Fibroblast of lung (primary cell): Measurements from ENCODE around the gene RWDD4. TPM values are rescaled to one million over a fixed set of nuclear protein-coding genes. Genes with fewer than 3 reads are reported as not detected.

Source experiments
- DNase-seq, 2 donors: peaks; one replicate each; pipeline versions ENCODE4 v3.0.0 to v3.0.0-alpha.2; 2010; ENCODE audit warnings: low read depth in 2 of 2
- H2AFZ ChIP-seq: 2 replicates; pipeline ENCODE4 v1.5.1; 2012; ENCODE audit warnings: low read length, control low read depth, inconsistent platforms
- H3K27ac ChIP-seq: 2 replicates; pipeline ENCODE4 v1.5.1; 2011; ENCODE audit warnings: low read length, control low read depth; ENCODE audit not compliant: insufficient read depth
- H3K27me3 ChIP-seq: 2 replicates; pipeline ENCODE4 v1.5.1; 2011; ENCODE audit warnings: mild to moderate bottlenecking, low read length; ENCODE audit not compliant: control insufficient read depth, insufficient read depth
- H3K36me3 ChIP-seq: 2 replicates; pipeline ENCODE4 v1.5.1; 2011; ENCODE audit warnings: low read length; ENCODE audit not compliant: control insufficient read depth, insufficient read depth
- H3K4me1 ChIP-seq: 2 replicates; pipeline ENCODE4 v1.5.1; 2011; ENCODE audit warnings: low read length; ENCODE audit not compliant: control insufficient read depth, insufficient read depth; ENCODE audit errors: extremely low read depth
- H3K4me2 ChIP-seq: 2 replicates; pipeline ENCODE4 v1.5.1; 2011; ENCODE audit warnings: low read length, control low read depth; ENCODE audit not compliant: insufficient read depth; ENCODE audit errors: extremely low read depth
- H3K4me3 ChIP-seq, 4 experiments: fragments of 200-600 bp in 1 of 4; sonication (generic) in 1 of 4; replicated peaks in 1 of 4; 2 replicates each; pipeline ENCODE4 v1.5.1; 2011 to 2016; ENCODE audit warnings: low read length in 4 of 4, low read depth in 3 of 4, mild to moderate bottlenecking in 3 of 4, control low read depth in 2 of 4, inconsistent platforms in 1 of 4, mixed read lengths in 1 of 4; ENCODE audit not compliant: insufficient read depth in 1 of 4; ENCODE audit errors: control extremely low read depth in 1 of 4
- H3K79me2 ChIP-seq: 2 replicates; pipeline ENCODE4 v1.5.1; 2012; ENCODE audit warnings: mild to moderate bottlenecking, low read length, inconsistent platforms; ENCODE audit not compliant: control insufficient read depth, insufficient read depth
- H3K9ac ChIP-seq: 2 replicates; pipeline ENCODE4 v1.5.1; 2011; ENCODE audit warnings: mild to moderate bottlenecking, low read length, control low read depth; ENCODE audit not compliant: insufficient read depth
- H3K9me3 ChIP-seq: 2 replicates; pipeline ENCODE4 v1.5.1; 2012; ENCODE audit warnings: low read depth, low read length; ENCODE audit not compliant: control insufficient read depth, insufficient read depth
- H4K20me1 ChIP-seq: 2 replicates; pipeline ENCODE4 v1.5.1; 2011; ENCODE audit warnings: low read length; ENCODE audit not compliant: control insufficient read depth, insufficient read depth; ENCODE audit errors: extremely low read depth
- EZH2 ChIP-seq: IDR thresholded peaks from 2 replicates; pipeline ENCODE4 v1.5.1; 2012; ENCODE audit warnings: low read length, control low read depth, mild to moderate bottlenecking; ENCODE audit errors: missing control alignments
- polyA plus RNA-seq, 2 donors: library from polyadenylated mRNA; depleted of rRNA in 1 of 2; stranded (reverse) in 1 of 2; unstranded in 1 of 2; fragments of >200 nt; gene quantifications; 2 replicates each; pipeline ENCODE4 v1.2.1, GENCODE V29; 2011 to 2012; ENCODE audit warnings: missing spikeins in 1 of 2
- total RNA-seq: library from RNA; depleted of rRNA; stranded (reverse); fragments of >200 nt; gene quantifications from 2 replicates; pipeline ENCODE4 v1.2.1, GENCODE V29; 2014
- TF ChIP-seq, protein P1 (sequence below), 2 donors: IDR thresholded peaks in 1 of 2; conservative IDR thresholded peaks in 1 of 2; 1 replicate in 1 of 2; 2 replicates in 1 of 2; pipeline ENCODE4 v1.5.1; 2011 to 2012; ENCODE audit warnings: low read length in 2 of 2, control low read depth in 1 of 2, inconsistent platforms in 1 of 2, low read depth in 1 of 2, mild to moderate bottlenecking in 1 of 2

RWDD4 gene
- total and polyA plus RNA-seq, 2 donors (not counting 1 experiment from before 2014, with no cell fraction given) = 17.8 to 20.7 TPM

DNA sequence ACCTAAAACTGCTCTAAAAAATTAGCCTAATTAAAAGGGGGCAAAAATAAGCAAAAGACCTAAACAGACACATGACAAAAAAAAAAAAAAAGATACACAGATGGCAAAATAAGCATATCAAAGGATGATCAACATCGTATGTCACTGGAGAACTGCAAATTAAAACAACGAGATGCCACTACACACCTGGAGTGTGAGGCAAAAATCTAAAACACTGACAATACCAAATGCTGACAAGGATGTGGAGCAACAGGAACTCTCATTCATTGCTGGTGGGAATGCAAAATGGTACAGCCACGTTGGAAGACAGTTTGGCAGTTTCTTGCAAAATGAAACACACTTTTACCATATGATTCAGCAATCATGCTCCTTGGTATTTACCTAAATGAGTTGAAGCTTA is 64.2 kb downstream of the RWDD4 start:
- no peak overlapping the region for H3K27ac ChIP-seq
- H3K9ac ChIP-seq = no peak overlapping the region
- no peaks in the 10 kb centered on the region for H3K79me2 ChIP-seq
- H4K20me1 ChIP-seq = no peaks in the 10 kb centered on the region
- no peak for DNase-seq
- H3K4me2 ChIP-seq = no peak overlapping the region
- H2AFZ ChIP-seq = no peak overlapping the region
- TF ChIP-seq EZH2 = no peak
- TF ChIP-seq, protein P1, sequence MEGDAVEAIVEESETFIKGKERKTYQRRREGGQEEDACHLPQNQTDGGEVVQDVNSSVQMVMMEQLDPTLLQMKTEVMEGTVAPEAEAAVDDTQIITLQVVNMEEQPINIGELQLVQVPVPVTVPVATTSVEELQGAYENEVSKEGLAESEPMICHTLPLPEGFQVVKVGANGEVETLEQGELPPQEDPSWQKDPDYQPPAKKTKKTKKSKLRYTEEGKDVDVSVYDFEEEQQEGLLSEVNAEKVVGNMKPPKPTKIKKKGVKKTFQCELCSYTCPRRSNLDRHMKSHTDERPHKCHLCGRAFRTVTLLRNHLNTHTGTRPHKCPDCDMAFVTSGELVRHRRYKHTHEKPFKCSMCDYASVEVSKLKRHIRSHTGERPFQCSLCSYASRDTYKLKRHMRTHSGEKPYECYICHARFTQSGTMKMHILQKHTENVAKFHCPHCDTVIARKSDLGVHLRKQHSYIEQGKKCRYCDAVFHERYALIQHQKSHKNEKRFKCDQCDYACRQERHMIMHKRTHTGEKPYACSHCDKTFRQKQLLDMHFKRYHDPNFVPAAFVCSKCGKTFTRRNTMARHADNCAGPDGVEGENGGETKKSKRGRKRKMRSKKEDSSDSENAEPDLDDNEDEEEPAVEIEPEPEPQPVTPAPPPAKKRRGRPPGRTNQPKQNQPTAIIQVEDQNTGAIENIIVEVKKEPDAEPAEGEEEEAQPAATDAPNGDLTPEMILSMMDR (conservative IDR thresholded peaks at IDR 0.05 in 1 of 2, IDR thresholded peaks at IDR 0.05 in 1 of 2; ENCODE audit: low read depth in 1 of 2, low read length in 2 of 2) = no peak
- no peaks in the 10 kb centered on the region for H3K27me3 ChIP-seq
- H3K36me3 ChIP-seq = no peaks in the 10 kb centered on the region
- no peaks in the 10 kb centered on the region for H3K4me1 ChIP-seq
- no peak overlapping the region for H3K4me3 ChIP-seq
- H3K9me3 ChIP-seq = no peaks in the 10 kb centered on the region

DNA sequence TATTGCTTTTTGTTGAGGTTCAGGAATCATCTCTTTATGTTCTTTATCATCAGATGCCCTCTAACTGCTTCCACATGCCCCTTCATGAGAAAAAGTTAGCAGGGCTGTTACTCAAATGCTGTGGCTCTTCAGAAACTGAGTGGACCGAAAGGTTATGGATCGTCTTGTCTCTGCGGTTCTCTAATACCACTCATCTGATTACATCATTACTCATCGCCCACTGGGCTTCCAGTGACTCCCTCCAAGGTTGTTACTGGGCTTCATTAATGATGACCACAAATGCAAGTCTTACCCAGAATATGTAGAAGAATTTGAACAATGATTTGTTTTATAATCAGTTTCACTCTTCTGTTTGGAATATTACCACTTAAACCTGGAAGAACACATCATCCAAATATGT is 67.7 kb downstream of the RWDD4 start:
- H3K4me3 ChIP-seq = no peak overlapping the region
- H3K9me3 ChIP-seq = no peaks in the 10 kb centered on the region
- H3K79me2 ChIP-seq = no peaks in the 10 kb centered on the region
- H3K4me1 ChIP-seq = no peaks in the 10 kb centered on the region
- peak in 1 of 2 donors; percentile 88 for DNase-seq
- TF ChIP-seq, protein P1 (conservative IDR thresholded peaks at IDR 0.05 in 1 of 2, IDR thresholded peaks at IDR 0.05 in 1 of 2; ENCODE audit: low read depth in 1 of 2, low read length in 2 of 2) = no peak
- TF ChIP-seq EZH2 = no peak
- H3K4me2 ChIP-seq = no peak overlapping the region
- H2AFZ ChIP-seq = no peak overlapping the region
- H3K9ac ChIP-seq = no peak overlapping the region
- H3K27me3 ChIP-seq = no peaks in the 10 kb centered on the region
- H3K36me3 ChIP-seq = no peaks in the 10 kb centered on the region
- no peak overlapping the region for H3K27ac ChIP-seq
- H4K20me1 ChIP-seq = no peaks in the 10 kb centered on the region

Other genes starting within 250 kb of the RWDD4 start
- gene CDKN2AIP, start 214.5 kb downstream of the RWDD4 start, total RNA-seq = 19.0 and 20.5 TPM in 2 replicates
- 15.4 and 15.6 TPM in 2 replicates for gene CDKN2AIP, start 214.5 kb downstream of the RWDD4 start, polyA plus RNA-seq
- 5.4 and 7.9 TPM in 2 replicates for gene ING2, start 154.1 kb downstream of the RWDD4 start, total RNA-seq
- gene ING2, start 154.1 kb downstream of the RWDD4 start, polyA plus RNA-seq = 12.1 and 12.6 TPM in 2 replicates
- 46.2 and 46.6 TPM in 2 replicates for gene TRAPPC11, start 108 bp upstream of the RWDD4 start, total RNA-seq
- gene TRAPPC11, start 108 bp upstream of the RWDD4 start, polyA plus RNA-seq = 31.4 and 36.4 TPM in 2 replicates
- gene STOX2, start 246.1 kb upstream of the RWDD4 start, total RNA-seq = 0.66 and 0.77 TPM in 2 replicates
- gene STOX2, start 246.1 kb upstream of the RWDD4 start, polyA plus RNA-seq = 0.36 and 3.3 TPM in 2 replicates